Panc1 (cell line): Measurements from ENCODE around the gene TEX51.

ENCODE experiments used
- CTCF ChIP-seq: fragments of 450-650 bp; IDR thresholded peaks from 2 replicates; pipeline ENCODE4 v1.5.1; 2017; ENCODE audit warnings: mild to moderate bottlenecking
- POLR2AphosphoS5 ChIP-seq: IDR thresholded peaks from 2 replicates; pipeline ENCODE4 v1.6.1; 2012; ENCODE audit warnings: mild to moderate bottlenecking, low read depth, low read length, moderate library complexity
- REST ChIP-seq, 2 experiments: IDR thresholded peaks; 2 replicates each; pipeline ENCODE4 v1.6.1; 2011 to 2012; ENCODE audit warnings: low read depth in 2 of 2, control low read depth in 1 of 2, low read length in 1 of 2, mild to moderate bottlenecking in 1 of 2, moderate library complexity in 1 of 2; ENCODE audit not compliant: insufficient read depth in 1 of 2
- SIN3A ChIP-seq: IDR thresholded peaks from 2 replicates; pipeline ENCODE4 v1.6.1; 2012; ENCODE audit warnings: low read depth, mild to moderate bottlenecking, low read length, moderate library complexity, borderline replicate concordance; ENCODE audit not compliant: insufficient read depth
- TCF7L2 ChIP-seq: IDR thresholded peaks from 2 replicates; pipeline ENCODE4 v1.6.1; 2011; ENCODE audit warnings: mild to moderate bottlenecking, low read depth, low read length, inconsistent platforms

DNA sequence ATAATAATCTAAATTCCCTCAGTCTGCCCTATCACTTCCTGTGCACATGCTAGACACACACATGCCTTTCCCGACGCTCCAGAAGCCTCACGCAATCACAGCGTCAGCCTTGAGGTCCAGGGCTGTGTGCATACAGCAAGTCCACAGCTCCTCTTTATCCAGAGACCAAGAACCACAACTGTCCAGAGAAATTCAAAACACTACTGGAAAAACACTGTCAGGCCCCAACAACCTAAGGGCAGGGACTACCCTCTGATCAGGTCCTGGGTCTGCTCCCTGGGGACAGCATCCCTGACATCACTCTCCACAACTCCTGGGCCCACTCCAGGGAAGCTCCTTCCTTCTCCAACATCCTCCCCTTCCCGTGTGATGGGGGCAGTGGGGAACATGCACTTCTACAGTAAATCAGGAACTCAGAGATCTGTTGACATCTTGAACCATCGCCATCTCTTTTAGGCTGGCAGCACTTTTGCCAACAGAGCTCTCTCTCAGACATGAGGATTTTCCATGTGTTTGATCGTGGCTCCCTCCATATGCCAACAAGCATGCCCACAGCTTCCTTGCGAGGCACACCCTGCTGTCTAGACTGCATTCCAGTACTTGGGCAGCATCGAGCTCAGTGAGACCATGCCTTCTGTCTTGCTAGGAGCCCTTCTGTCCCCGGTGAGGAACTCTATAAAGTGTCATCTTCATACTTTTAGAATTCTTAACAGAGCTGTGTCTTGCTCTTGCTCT is 15.4 kb downstream of the TEX51 start:
- no peak for TF ChIP-seq CTCF
- no peak for TF ChIP-seq POLR2AphosphoS5
- TF ChIP-seq SIN3A, result no peak
- no peak for TF ChIP-seq REST (IDR thresholded peaks at IDR 0.05; ENCODE audit: insufficient read depth in 1 of 2, low read depth in 2 of 2, low read length in 1 of 2)
- no peak for TF ChIP-seq TCF7L2
